Subcutaneous abdominal adipose tissue (tissue), 5 donors: ENCODE data around the gene AGAP1.

Experiments
- H3K27ac ChIP-seq: one replicate; pipeline ENCODE4 v1.7.0; 2013; ENCODE audit warnings: low read depth, mild to moderate bottlenecking, inconsistent platforms, low read length, moderate library complexity
- H3K27me3 ChIP-seq, 5 donors: one replicate each; pipeline ENCODE4 v1.7.0; 2013; ENCODE audit warnings: low read length in 5 of 5, inconsistent platforms in 1 of 5; ENCODE audit not compliant: control insufficient read depth in 5 of 5, insufficient read depth in 4 of 5
- H3K36me3 ChIP-seq, 5 donors: one replicate each; pipeline ENCODE4 v1.7.0; 2013; ENCODE audit warnings: low read length in 5 of 5; ENCODE audit not compliant: control insufficient read depth in 5 of 5, insufficient read depth in 5 of 5
- H3K4me1 ChIP-seq, 5 donors: one replicate each; pipeline ENCODE4 v1.7.0; 2013; ENCODE audit warnings: low read length in 5 of 5, mild to moderate bottlenecking in 3 of 5, moderate library complexity in 1 of 5; ENCODE audit not compliant: control insufficient read depth in 5 of 5, insufficient read depth in 5 of 5
- H3K4me3 ChIP-seq, 5 donors: one replicate each; pipeline ENCODE4 v1.7.0; 2013; ENCODE audit warnings: low read length in 5 of 5, low read depth in 1 of 5
- H3K9ac ChIP-seq, 5 donors: one replicate each; pipeline ENCODE4 v1.7.0; 2013; ENCODE audit warnings: low read length in 5 of 5, mild to moderate bottlenecking in 4 of 5, moderate library complexity in 3 of 5
- H3K9me3 ChIP-seq, 5 donors: one replicate each; pipeline ENCODE4 v1.7.0; 2013; ENCODE audit warnings: low read length in 5 of 5; ENCODE audit not compliant: control insufficient read depth in 5 of 5
- donor health status: healthy.
- donor health status: healthy.
- donor health status: healthy.
- donor health status: healthy.
- donor health status: healthy.

Gene AGAP1

GRCh38 chr2:235739704-235740415, 246.0 kb downstream of the AGAP1 start:
- H3K9me3 ChIP-seq = no peaks in the 10 kb centered on the region
- no peaks in the 10 kb centered on the region for H3K27me3 ChIP-seq
- peaks cover 2 to 14% (median 8%) of the 10 kb centered on the region in 5 donors for H3K36me3 ChIP-seq
- peaks cover under 1 to 16% (median 7%) of the 10 kb centered on the region in 5 donors for H3K4me1 ChIP-seq
- H3K4me3 ChIP-seq = no peak overlapping the region
- no peak overlapping the region for H3K9ac ChIP-seq
- no peak overlapping the region for H3K27ac ChIP-seq

GRCh38 chr2:235740821-235741220, 247.0 kb downstream of the AGAP1 start:
- Histone ChIP-seq H3K9ac (no peak overlapping the region), H3K27me3 (no peaks in the 10 kb centered on the region), H3K4me3 (no peak overlapping the region), H3K9me3 (no peaks in the 10 kb centered on the region), H3K36me3 (peaks cover 5 to 20% (median 8%) of the 10 kb centered on the region in 5 donors), H3K27ac (no peak overlapping the region), H3K4me1 (peaks cover 0 to 12% (median 0%) of the 10 kb centered on the region in 5 donors)

GRCh38 chr2:235744161-235744560, 250.3 kb downstream of the AGAP1 start:
- Histone ChIP-seq H3K9ac (no peak overlapping the region), H3K9me3 (no peaks in the 10 kb centered on the region), H3K27ac (no peak overlapping the region), H3K36me3 (peaks cover 5 to 25% (median 8%) of the 10 kb centered on the region in 5 donors), H3K27me3 (no peaks in the 10 kb centered on the region), H3K4me1 (peaks cover 0 to 12% (median 2%) of the 10 kb centered on the region in 5 donors), H3K4me3 (no peak overlapping the region)

GRCh38 chr2:235745597-235745996, 251.8 kb downstream of the AGAP1 start:
- Histone ChIP-seq H3K36me3 (peaks cover 6 to 36% (median 13%) of the 10 kb centered on the region in 5 donors), H3K9ac (no peak overlapping the region), H3K27me3 (no peaks in the 10 kb centered on the region), H3K4me1 (peaks cover 0 to 12% (median 2%) of the 10 kb centered on the region in 5 donors), H3K9me3 (no peaks in the 10 kb centered on the region), H3K4me3 (no peak overlapping the region), H3K27ac (no peak overlapping the region)

- Histone ChIP-seq H3K9ac (no peak overlapping the region), H3K4me1 (peaks cover 0 to 6% (median 2%) of the 10 kb centered on the region in 5 donors), H3K36me3 (peaks cover 6 to 44% (median 19%) of the 10 kb centered on the region in 5 donors), H3K9me3 (no peaks in the 10 kb centered on the region), H3K27me3 (no peaks in the 10 kb centered on the region), H3K27ac (no peak overlapping the region), H3K4me3 (no peak overlapping the region)
These were observed 252.6 kb downstream of the AGAP1 start for GRCh38 chr2:235746257-235746934.

- Histone ChIP-seq H3K27ac (no peak overlapping the region), H3K9ac (no peak overlapping the region), H3K4me3 (no peak overlapping the region), H3K27me3 (no peaks in the 10 kb centered on the region), H3K9me3 (no peaks in the 10 kb centered on the region), H3K36me3 (peaks cover 3 to 52% (median 25%) of the 10 kb centered on the region in 5 donors), H3K4me1 (peaks cover 0 to 6% (median 2%) of the 10 kb centered on the region in 5 donors)
These were observed 253.3 kb downstream of the AGAP1 start for GRCh38 chr2:235747001-235747785.

- Histone ChIP-seq H3K4me3 (no peak overlapping the region), H3K27ac (no peak overlapping the region), H3K27me3 (no peaks in the 10 kb centered on the region), H3K36me3 (peaks cover 0 to 52% (median 27%) of the 10 kb centered on the region in 5 donors), H3K9me3 (no peaks in the 10 kb centered on the region), H3K9ac (no peak overlapping the region), H3K4me1 (peaks cover 0 to 6% (median 2%) of the 10 kb centered on the region in 5 donors)
These were observed 253.9 kb downstream of the AGAP1 start for GRCh38 chr2:235747786-235748091.

GRCh38 chr2:235749121-235749770, 255.4 kb downstream of the AGAP1 start:
- Histone ChIP-seq H3K4me1 (peaks cover 0 to 6% (median 0%) of the 10 kb centered on the region in 5 donors), H3K36me3 (peaks cover 0 to 54% (median 28%) of the 10 kb centered on the region in 5 donors), H3K27me3 (no peaks in the 10 kb centered on the region), H3K9me3 (no peaks in the 10 kb centered on the region), H3K4me3 (no peak overlapping the region), H3K27ac (no peak overlapping the region), H3K9ac (no peak overlapping the region)

GRCh38 chr2:235749771-235750160, 255.9 kb downstream of the AGAP1 start:
- H3K4me3 ChIP-seq = no peak overlapping the region
- peaks cover 0 to 51% (median 27%) of the 10 kb centered on the region in 5 donors for H3K36me3 ChIP-seq
- no peaks in the 10 kb centered on the region for H3K9me3 ChIP-seq
- peaks cover 0 to 6% (median 0%) of the 10 kb centered on the region in 5 donors for H3K4me1 ChIP-seq
- no peak overlapping the region for H3K9ac ChIP-seq
- H3K27ac ChIP-seq = no peak overlapping the region
- H3K27me3 ChIP-seq = no peaks in the 10 kb centered on the region
